Activated CD4-positive, alpha-beta T cell treated with anti-CD3 and anti-CD28 coated beads for 4 hours (primary cell): ENCODE measurements around the gene LPGAT1.
"Not testable (repeated sequence)": the region's sequence is repeated elsewhere in the genome, so short reads cannot be mapped to it uniquely, and the experiment has no call there.

Experiments
- DNase-seq, 2 donors: peaks; one replicate each; pipeline ENCODE4 v3.0.0-alpha.2; 2020

LPGAT1 gene

GRCh38 chr1:211830328-211831142 is at the start of gene LPGAT1:
TSS of gene LPGAT1 (minus strand) at chr1:211830763. CDS start at chr1:211829296, 1,467 bp downstream.
- peak; percentile 68 to 69 for DNase-seq

- no peak for DNase-seq
These were observed 48.9 kb upstream of the LPGAT1 start for GRCh38 chr1:211879475-211879874.

GRCh38 chr1:211876851-211877590 is 46.5 kb upstream of the LPGAT1 start:
- DNase-seq = no peak

GRCh38 chr1:211875541-211875940 is 45.0 kb upstream of the LPGAT1 start:
- no peak for DNase-seq

GRCh38 chr1:211874521-211875347 is 44.2 kb upstream of the LPGAT1 start:
- no peak for DNase-seq

- DNase-seq = not testable (repeated sequence)
These were observed 43.2 kb upstream of the LPGAT1 start for GRCh38 chr1:211873731-211874130.

- no peak for DNase-seq
These were observed 39.6 kb upstream of the LPGAT1 start for GRCh38 chr1:211870156-211870555.

- no peak for DNase-seq
These were observed 34.6 kb upstream of the LPGAT1 start for GRCh38 chr1:211865180-211865579.

- no peak for DNase-seq
These were observed 28.8 kb upstream of the LPGAT1 start for GRCh38 chr1:211859405-211859804.

GRCh38 chr1:211851174-211851573 is 20.6 kb upstream of the LPGAT1 start:
- DNase-seq = no peak

GRCh38 chr1:211843507-211844298 is 13.1 kb upstream of the LPGAT1 start:
- no peak for DNase-seq

GRCh38 chr1:211843018-211843417 is 12.5 kb upstream of the LPGAT1 start:
- DNase-seq = no peak

- DNase-seq = no peak
These were observed 12.0 kb upstream of the LPGAT1 start for GRCh38 chr1:211842518-211842917.

GRCh38 chr1:211839106-211839505 is 8.5 kb upstream of the LPGAT1 start:
- DNase-seq = no peak

- DNase-seq = no peak
These were observed 2.7 kb upstream of the LPGAT1 start for GRCh38 chr1:211833174-211833820.

- DNase-seq = no peak
These were observed 2.1 kb upstream of the LPGAT1 start for GRCh38 chr1:211832661-211833060.

GRCh38 chr1:211831558-211832323 is 1.2 kb upstream of the LPGAT1 start:
- DNase-seq = no peak

- peak in 1 of 2 donors; percentile 3 for DNase-seq
These were observed 572 bp downstream of the LPGAT1 start for GRCh38 chr1:211830055-211830327.

- no peak for DNase-seq
These were observed 1.1 kb downstream of the LPGAT1 start for GRCh38 chr1:211829343-211830054.

- no peak for DNase-seq
These were observed 1.8 kb downstream of the LPGAT1 start for GRCh38 chr1:211828584-211829342.
